Keratinocyte (primary cell): ENCODE results near the gene DEGS2.

Experiments used
- CTCF ChIP-seq, 3 experiments: IDR thresholded peaks in 1 of 3; conservative IDR thresholded peaks in 1 of 3; optimal IDR thresholded peaks in 1 of 3; 2 replicates in 2 of 3; 3 replicates in 1 of 3; pipeline versions ENCODE3 to v1.5.1; 2011; ENCODE audit warnings: low read length in 3 of 3, mild to moderate bottlenecking in 3 of 3, moderate library complexity in 2 of 3, control low read depth in 1 of 3, inconsistent platforms in 1 of 3; ENCODE audit not compliant: insufficient read depth in 2 of 3; ENCODE audit errors: extremely low read depth in 1 of 3
- EZH2 ChIP-seq: IDR thresholded peaks from one replicate; pipeline ENCODE4 v1.6.1; 2012; ENCODE audit warnings: inconsistent platforms, mild to moderate bottlenecking, low read length, moderate library complexity

- TF ChIP-seq CTCF (optimal IDR thresholded peaks at IDR 0.05 in 1 of 3, IDR thresholded peaks at IDR 0.05 in 1 of 3, conservative IDR thresholded peaks at IDR 0.05 in 1 of 3; ENCODE audit: extremely low read depth in 1 of 3, insufficient read depth in 2 of 3, low read length in 3 of 3) (no peak), EZH2 (no peak)
Measured at GRCh38 chr14:100149851-100150611, 9.4 kb downstream of the DEGS2 start.
